Transverse colon (tissue), 4 donors: Measurements from ENCODE around the gene MMP1. TPM values are rescaled to one million over a fixed set of nuclear protein-coding genes. Genes with fewer than 3 reads are reported as not detected.

Source experiments
- DNase-seq: peaks from one replicate; pipeline ENCODE4 v3.0.0-alpha.2; 2019
- H3K27ac ChIP-seq, 4 donors: fragments of 200-600 bp; sonication (generic); 2 replicates each; pipeline ENCODE4 v1.5.1; 2016 to 2018; ENCODE audit warnings: inconsistent platforms in 4 of 4
- H3K27me3 ChIP-seq: fragments of 200-600 bp; sonication (generic); 2 replicates; pipeline ENCODE4 v1.5.1; 2017; ENCODE audit warnings: inconsistent platforms
- H3K36me3 ChIP-seq, 4 donors: fragments of 200-600 bp; sonication (generic); 2 replicates each; pipeline ENCODE4 v1.5.1; 2017 to 2019; ENCODE audit warnings: inconsistent platforms in 4 of 4
- H3K4me1 ChIP-seq, 4 donors: fragments of 200-600 bp; sonication (generic); 2 replicates each; pipeline ENCODE4 v1.5.1; 2017 to 2020; ENCODE audit warnings: inconsistent platforms in 4 of 4
- H3K4me3 ChIP-seq, 4 donors: fragments of 200-600 bp; sonication (generic); 1 replicate in 1 of 4; 2 replicates in 3 of 4; pipeline versions ENCODE4 v1.5.1 to v1.6.1; 2017 to 2019; ENCODE audit warnings: inconsistent platforms in 4 of 4
- H3K9me3 ChIP-seq, 2 donors: fragments of 200-600 bp; sonication (generic); 2 replicates each; pipeline ENCODE4 v1.5.1; 2017 to 2019; ENCODE audit warnings: inconsistent platforms in 2 of 2
- CTCF ChIP-seq, 5 experiments: fragments of 200-600 bp in 3 of 5; fragments of 450-650 bp in 2 of 5; sonication (generic) in 3 of 5; IDR thresholded peaks; 1 replicate in 2 of 5; 2 replicates in 3 of 5; pipeline ENCODE4 v1.5.1; 2016 to 2017; ENCODE audit warnings: antibody characterized with exemption in 5 of 5, inconsistent platforms in 3 of 5, mild to moderate bottlenecking in 2 of 5, moderate library complexity in 1 of 5
- EP300 ChIP-seq: sonication (generic); formaldehyde crosslinking; IDR thresholded peaks from one replicate; pipeline ENCODE4 v1.6.1; 2017; ENCODE audit warnings: antibody characterized with exemption, low read depth
- POLR2A ChIP-seq: fragments of 450-650 bp; IDR thresholded peaks from one replicate; pipeline ENCODE4 v1.6.1; 2016; ENCODE audit warnings: antibody characterized with exemption, mild to moderate bottlenecking, moderate library complexity
- POLR2AphosphoS5 ChIP-seq, 3 donors: sonication (generic); formaldehyde crosslinking; IDR thresholded peaks; one replicate each; pipeline ENCODE4 v1.6.1; 2016; ENCODE audit warnings: antibody characterized with exemption in 3 of 3
- WGBS, 2 donors: methylation state at CpG; one replicate each; pipeline ENCODE4 v1.1.5; 2018; ENCODE audit warnings: low coverage in 1 of 2; 5-methylcytosine and 5-hydroxymethylcytosine counted together
- in situ Hi-C, 4 donors: fragments of 200-750 bp; cut with MboI; loops; one replicate each; pipeline versions ENCODE4 v1.15.0 to v1.15.1; 2017; ENCODE audit warnings: low sequenced_read_pairs in 3 of 4, low pct_ligation_motif_present in 1 of 4, low pct_unique_long_range_greater_than_20kb in 1 of 4
- intact Hi-C: fragments of 100-400 bp; cut with DNase I; formaldehyde crosslinking; loops from one replicate; pipeline ENCODE4 v1.15.1; 2023; ENCODE audit warnings: low total_unique reads
- total RNA-seq, 4 donors: library from RNA; depleted of rRNA; stranded (reverse); fragments of >200 nt; gene quantifications; one replicate each; pipeline ENCODE4 v1.1.0, GENCODE V29; 2016

MMP1 gene
- total RNA-seq, 4 donors from 2014 or later: 0.48 TPM; not detected in 3

DNA sequence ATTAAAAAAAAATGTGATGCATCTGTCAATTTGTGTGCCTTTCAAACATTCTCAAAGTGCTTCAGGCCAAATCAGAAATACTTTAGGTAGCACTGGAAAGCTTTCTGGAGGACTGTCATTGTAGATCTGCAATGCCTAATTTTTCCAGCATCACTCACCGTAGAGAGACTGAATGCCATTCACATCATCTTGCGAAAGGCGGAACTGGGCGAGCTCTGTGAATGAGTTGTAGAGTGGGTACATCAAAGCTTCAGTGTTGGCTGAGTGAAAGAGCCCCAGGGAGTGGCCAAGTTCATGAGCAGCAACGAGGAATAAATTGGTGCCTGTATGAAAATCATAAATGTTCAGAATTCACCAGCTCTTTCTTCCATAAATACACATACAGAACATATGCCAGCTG is 21.5 kb downstream of the MMP1 start:
- H3K27me3 ChIP-seq: no peaks in the 10 kb centered on the region
- intact Hi-C loops (no loop called here), in situ Hi-C loops (no loop called here)
- H3K4me3 ChIP-seq: no peak overlapping the region
- H3K4me1 ChIP-seq: no peaks in the 10 kb centered on the region
- 65% methylated on average over 5 of the region's 5 CpGs; no CpG with 5 or more reads in 1 of the 2 donors for WGBS, 2 donors
- H3K36me3 ChIP-seq: no peaks in the 10 kb centered on the region
- TF ChIP-seq POLR2A (no peak), EP300 (no peak), POLR2AphosphoS5 (IDR thresholded peaks at IDR 0.05) (no peak), CTCF (IDR thresholded peaks at IDR 0.05) (no peak)
- no peaks in the 10 kb centered on the region for H3K9me3 ChIP-seq
- no peak for DNase-seq
- H3K27ac ChIP-seq: no peak overlapping the region

- 62 to 71% methylated on average over 4 of the region's 4 CpGs for WGBS, 2 donors
- intact Hi-C loops (no loop called here), in situ Hi-C loops (no loop called here)
- no peak overlapping the region for H3K4me3 ChIP-seq
- no peaks in the 10 kb centered on the region for H3K9me3 ChIP-seq
- no peaks in the 10 kb centered on the region for H3K27me3 ChIP-seq
- TF ChIP-seq POLR2AphosphoS5 (IDR thresholded peaks at IDR 0.05): no peak
- no peak for DNase-seq
- no peaks in the 10 kb centered on the region for H3K4me1 ChIP-seq
- H3K27ac ChIP-seq: no peak overlapping the region
- H3K36me3 ChIP-seq: no peaks in the 10 kb centered on the region
Measured at GRCh38 chr11:102773386-102773785, 24.6 kb downstream of the MMP1 start.

GRCh38 chr11:102771351-102771750 is 26.6 kb downstream of the MMP1 start:
- Histone ChIP-seq H3K9me3 (no peaks in the 10 kb centered on the region), H3K36me3 (no peaks in the 10 kb centered on the region), H3K4me1 (no peaks in the 10 kb centered on the region), H3K27ac (no peak overlapping the region), H3K4me3 (no peak overlapping the region), H3K27me3 (no peaks in the 10 kb centered on the region)
- intact Hi-C loops (no loop called here), in situ Hi-C loops (no loop called here)
- no peak for TF ChIP-seq EP300
- TF ChIP-seq CTCF (IDR thresholded peaks at IDR 0.05): no peak
- TF ChIP-seq POLR2AphosphoS5 (IDR thresholded peaks at IDR 0.05): no peak
- no peak for TF ChIP-seq POLR2A
- no peak for DNase-seq
- WGBS, 2 donors: 40 to 80% methylated on average over 1 of the region's 1 CpG

DNA sequence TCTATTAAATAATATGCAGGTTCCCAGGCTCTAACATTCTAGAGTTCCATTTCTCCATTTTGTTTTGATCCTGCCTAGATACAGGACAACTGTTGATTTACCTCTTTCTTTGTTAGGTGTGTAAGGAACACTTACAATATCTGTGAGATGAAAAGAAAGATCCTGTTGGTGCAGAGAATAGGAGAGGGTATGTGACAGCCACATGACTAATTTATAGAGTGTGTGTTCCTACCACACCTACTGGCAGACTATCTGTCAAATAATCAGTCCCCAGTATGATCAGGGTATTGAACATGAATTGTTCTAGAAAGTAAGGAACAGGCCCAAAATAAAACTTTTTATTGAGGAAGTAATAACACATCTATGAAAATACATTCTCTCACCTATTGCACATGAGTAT is 27.8 kb downstream of the MMP1 start:
- H3K27ac ChIP-seq: no peak overlapping the region
- H3K9me3 ChIP-seq: no peaks in the 10 kb centered on the region
- H3K27me3 ChIP-seq: no peaks in the 10 kb centered on the region
- in situ Hi-C loops: no loop called here
- TF ChIP-seq POLR2A (no peak), EP300 (no peak), POLR2AphosphoS5 (IDR thresholded peaks at IDR 0.05) (no peak), CTCF (IDR thresholded peaks at IDR 0.05) (no peak)
- no peak for DNase-seq
- intact Hi-C loops: no loop called here
- H3K4me1 ChIP-seq: no peaks in the 10 kb centered on the region
- H3K36me3 ChIP-seq: no peaks in the 10 kb centered on the region
- no peak overlapping the region for H3K4me3 ChIP-seq

GRCh38 chr11:102767800-102768199 is 30.2 kb downstream of the MMP1 start:
- 81 to 83% methylated on average over 1 to 18 of the region's 18 CpGs for WGBS, 2 donors
- no peak for DNase-seq
- no peaks in the 10 kb centered on the region for H3K27me3 ChIP-seq
- no peak overlapping the region for H3K4me3 ChIP-seq
- H3K9me3 ChIP-seq: no peaks in the 10 kb centered on the region
- no peak overlapping the region for H3K27ac ChIP-seq
- TF ChIP-seq POLR2A (no peak), POLR2AphosphoS5 (IDR thresholded peaks at IDR 0.05) (no peak), CTCF (IDR thresholded peaks at IDR 0.05) (no peak), EP300 (no peak)
- no peaks in the 10 kb centered on the region for H3K4me1 ChIP-seq
- intact Hi-C loops (no loop called here), in situ Hi-C loops (no loop called here)
- no peaks in the 10 kb centered on the region for H3K36me3 ChIP-seq
